Kasumi-1 (cell line): ENCODE data around the gene FLT3LG.

Experiments used
- DNase-seq, 2 experiments: peaks; one replicate each; lab custom pipeline; 2025; lab: John Stamatoyannopoulos, UW

FLT3LG gene

GRCh38 chr19:49512970-49513745 lies 39.1 kb downstream of the FLT3LG start:
- DNase-seq, result peak; percentile 47 to 62

- DNase-seq, result no peak
Observed at GRCh38 chr19:49513746-49514118, 39.7 kb downstream of the FLT3LG start.

- no peak for DNase-seq
Observed at GRCh38 chr19:49514151-49514550, 40.1 kb downstream of the FLT3LG start.

GRCh38 chr19:49515767-49516166 lies 41.8 kb downstream of the FLT3LG start:
- peak; percentile 97 to 98 for DNase-seq

GRCh38 chr19:49518033-49518432 lies 44.0 kb downstream of the FLT3LG start:
- no peak for DNase-seq

- no peak for DNase-seq
Observed at GRCh38 chr19:49520705-49521319, 46.8 kb downstream of the FLT3LG start.

GRCh38 chr19:49524812-49525455 lies 50.9 kb downstream of the FLT3LG start:
- DNase-seq, result no peak

GRCh38 chr19:49528211-49528771 lies 54.3 kb downstream of the FLT3LG start:
- DNase-seq, result no peak

- no peak for DNase-seq
Observed at GRCh38 chr19:49530708-49531107, 56.7 kb downstream of the FLT3LG start.

- DNase-seq, result peak in 1 of 2 experiments; percentile 12
Observed at GRCh38 chr19:49533551-49534488, 59.8 kb downstream of the FLT3LG start.

GRCh38 chr19:49534632-49535385 lies 60.8 kb downstream of the FLT3LG start:
- DNase-seq, result peak; percentile 43 to 69
